Lower lobe of right lung (tissue), 2 donors: ENCODE results near the gene NDUFB10. TPM values are rescaled to one million over a fixed set of nuclear protein-coding genes. Genes with fewer than 3 reads are reported as not detected.
"Not testable (repeated sequence)": the region's sequence is repeated elsewhere in the genome, so short reads cannot be mapped to it uniquely, and the experiment has no call there.

Source experiments
- ATAC-seq, 2 donors: fragments of 200-7000 bp; cut with Tn5 transposase; one replicate each; pipeline ENCODE4 v1.9.1; 2020 to 2022; ENCODE audit warnings: mild to moderate bottlenecking in 2 of 2, moderate library complexity in 2 of 2
- DNase-seq: peaks from one replicate; pipeline ENCODE4 v3.0.0-alpha.2; 2020
- H3K27ac ChIP-seq: fragments of 200-600 bp; one replicate; pipeline ENCODE4 v1.8.0; 2022
- H3K27me3 ChIP-seq: fragments of 200-600 bp; one replicate; pipeline ENCODE4 v1.8.0; 2022; ENCODE audit warnings: low read depth
- H3K36me3 ChIP-seq: fragments of 200-600 bp; one replicate; pipeline ENCODE4 v1.8.0; 2022; ENCODE audit warnings: mild to moderate bottlenecking
- H3K4me1 ChIP-seq: fragments of 200-600 bp; one replicate; pipeline ENCODE4 v1.8.0; 2022
- H3K4me3 ChIP-seq: fragments of 200-600 bp; one replicate; pipeline ENCODE4 v1.8.0; 2022; ENCODE audit warnings: mild to moderate bottlenecking
- H3K9me3 ChIP-seq: fragments of 200-600 bp; one replicate; pipeline ENCODE4 v1.8.0; 2022
- intact Hi-C: fragments of 100-400 bp; cut with DNase I; formaldehyde crosslinking; loops from one replicate; pipeline ENCODE4 v1.11.0; 2022
- total RNA-seq: library from RNA; stranded (reverse); fragmentation: NEBNext Ultra II Directional; extraction: Animal tissue kit (Norgen Biotek cat#: 25700); gene quantifications from one replicate; pipeline ENCODE4 v1.2.1, GENCODE V29; 2021
- TF ChIP-seq, protein P1 (sequence below): fragments of 200-600 bp; IDR thresholded peaks from one replicate; pipeline ENCODE4 v1.8.0; 2022; ENCODE audit warnings: antibody characterized with exemption, mild to moderate bottlenecking
- donor health status: DM: no; HTN: yes; CAD: no; lungs with severe emphysema.

Gene NDUFB10
- total RNA-seq, 1 donor from 2014 or later = 85.8 TPM

DNA sequence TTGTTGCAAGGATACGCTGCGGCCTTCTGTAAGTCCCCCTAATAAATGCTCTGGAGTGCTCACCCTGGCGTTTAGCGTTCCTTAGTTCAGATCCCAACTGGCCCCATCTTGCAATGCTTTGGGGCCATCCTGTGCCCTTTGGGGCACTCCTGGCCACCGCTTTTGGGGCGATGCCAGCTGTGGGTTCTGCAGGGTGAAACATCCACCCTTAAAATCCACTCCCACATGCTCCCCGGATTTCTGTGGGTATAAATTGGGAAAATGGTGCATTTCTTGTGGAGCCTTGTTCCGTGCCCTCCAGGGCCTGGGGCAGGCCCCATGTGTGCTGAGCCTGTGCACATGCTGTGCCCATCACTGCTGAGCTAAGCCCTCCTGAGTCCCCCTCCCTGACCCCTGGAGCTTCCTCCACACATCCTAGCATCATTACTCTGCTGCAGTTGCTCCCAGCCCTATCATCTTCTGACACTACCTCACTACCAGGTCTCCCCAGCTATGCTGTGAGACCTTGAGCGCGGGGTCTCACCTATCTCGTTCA is 22.3 kb upstream of the NDUFB10 start:
- Histone ChIP-seq H3K4me3 (no peak overlapping the region), H3K36me3 (peaks cover 41% of the 10 kb centered on the region), H3K27me3 (peaks cover 8% of the 10 kb centered on the region), H3K4me1 (peaks cover 11% of the 10 kb centered on the region), H3K9me3 (no peaks in the 10 kb centered on the region), H3K27ac (no peak overlapping the region)
- ATAC-seq = no peak
- TF ChIP-seq, protein P1, sequence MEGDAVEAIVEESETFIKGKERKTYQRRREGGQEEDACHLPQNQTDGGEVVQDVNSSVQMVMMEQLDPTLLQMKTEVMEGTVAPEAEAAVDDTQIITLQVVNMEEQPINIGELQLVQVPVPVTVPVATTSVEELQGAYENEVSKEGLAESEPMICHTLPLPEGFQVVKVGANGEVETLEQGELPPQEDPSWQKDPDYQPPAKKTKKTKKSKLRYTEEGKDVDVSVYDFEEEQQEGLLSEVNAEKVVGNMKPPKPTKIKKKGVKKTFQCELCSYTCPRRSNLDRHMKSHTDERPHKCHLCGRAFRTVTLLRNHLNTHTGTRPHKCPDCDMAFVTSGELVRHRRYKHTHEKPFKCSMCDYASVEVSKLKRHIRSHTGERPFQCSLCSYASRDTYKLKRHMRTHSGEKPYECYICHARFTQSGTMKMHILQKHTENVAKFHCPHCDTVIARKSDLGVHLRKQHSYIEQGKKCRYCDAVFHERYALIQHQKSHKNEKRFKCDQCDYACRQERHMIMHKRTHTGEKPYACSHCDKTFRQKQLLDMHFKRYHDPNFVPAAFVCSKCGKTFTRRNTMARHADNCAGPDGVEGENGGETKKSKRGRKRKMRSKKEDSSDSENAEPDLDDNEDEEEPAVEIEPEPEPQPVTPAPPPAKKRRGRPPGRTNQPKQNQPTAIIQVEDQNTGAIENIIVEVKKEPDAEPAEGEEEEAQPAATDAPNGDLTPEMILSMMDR = no peak
- intact Hi-C loops = no loop called here
- no peak for DNase-seq

DNA sequence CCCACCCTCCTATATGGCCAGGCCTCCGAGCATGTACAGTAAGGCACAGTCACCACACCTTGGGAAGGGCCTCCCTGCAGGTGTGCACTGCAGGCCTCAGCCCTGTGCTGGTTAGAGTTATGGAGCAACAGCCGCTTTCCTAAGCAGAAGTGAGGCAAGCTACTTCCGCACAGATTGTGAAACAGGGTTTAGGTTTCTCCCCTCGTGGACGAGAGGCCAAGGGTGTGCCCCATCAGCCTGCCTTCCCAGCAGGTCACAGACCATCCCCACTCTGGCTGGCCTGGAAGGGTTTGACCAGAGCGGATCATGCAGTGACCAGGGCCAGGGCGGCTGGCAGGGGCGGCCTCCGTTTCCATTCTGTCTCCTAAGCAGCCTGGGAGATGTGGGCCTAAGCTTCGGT is 21.0 kb upstream of the NDUFB10 start:
- no peaks in the 10 kb centered on the region for H3K9me3 ChIP-seq
- no peak overlapping the region for H3K4me3 ChIP-seq
- DNase-seq (peak; percentile 73), ATAC-seq (no peak)
- peaks cover 17% of the 10 kb centered on the region for H3K4me1 ChIP-seq
- TF ChIP-seq, protein P1 = no peak
- H3K36me3 ChIP-seq = peaks cover 41% of the 10 kb centered on the region
- intact Hi-C loops = no loop called here
- peak overlapping the region; percentile 49 for H3K27ac ChIP-seq
- H3K27me3 ChIP-seq = no peaks in the 10 kb centered on the region

DNA sequence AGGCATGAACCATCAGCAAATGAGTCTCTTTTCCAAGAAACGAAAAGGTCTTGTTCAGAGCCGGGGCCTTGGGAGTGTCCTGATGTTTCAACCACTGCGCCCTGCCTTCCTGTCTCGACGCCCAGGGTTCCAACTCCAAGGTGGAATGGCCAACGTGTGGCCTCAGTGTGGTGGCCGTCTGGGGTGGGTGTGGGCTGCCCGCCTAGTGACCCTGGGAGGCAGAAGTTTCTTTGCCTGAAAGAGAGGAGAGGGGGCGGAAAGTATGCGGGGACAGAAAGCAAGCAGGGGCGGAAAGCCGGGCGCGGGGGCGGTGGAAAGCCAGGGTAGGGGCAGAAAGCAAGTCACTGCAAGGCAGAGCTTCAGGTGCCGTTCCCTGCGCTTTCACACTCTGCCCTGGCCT is 20.4 kb upstream of the NDUFB10 start:
- no peak for DNase-seq
- peak overlapping the region; percentile 49 for H3K27ac ChIP-seq
- no peaks in the 10 kb centered on the region for H3K9me3 ChIP-seq
- H3K36me3 ChIP-seq = peaks cover 41% of the 10 kb centered on the region
- no peak overlapping the region for H3K4me3 ChIP-seq
- intact Hi-C loops = no loop called here
- no peak for ATAC-seq
- TF ChIP-seq, protein P1 = no peak
- peaks cover 17% of the 10 kb centered on the region for H3K4me1 ChIP-seq
- no peaks in the 10 kb centered on the region for H3K27me3 ChIP-seq

DNA sequence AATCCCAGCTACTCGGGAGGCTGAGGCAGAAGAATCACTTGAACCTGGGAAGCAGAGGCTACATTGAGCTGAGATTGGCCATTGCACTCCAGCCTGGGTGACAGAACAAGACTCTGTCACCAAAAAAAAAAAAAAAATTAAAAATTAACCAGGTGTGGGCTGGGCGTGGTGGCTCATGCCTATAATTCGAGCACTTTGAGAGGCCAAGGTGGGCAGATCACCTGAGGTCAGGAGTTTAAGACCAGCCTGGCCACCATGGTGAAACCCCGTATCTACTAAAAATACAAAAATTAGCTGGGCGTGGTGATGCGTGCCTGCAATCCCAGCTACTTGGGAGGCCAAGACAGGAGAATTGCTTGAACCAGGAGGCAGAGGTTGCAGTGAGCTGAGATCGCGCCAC is 19.5 kb upstream of the NDUFB10 start:
- DNase-seq, intact Hi-C loops, H3K27ac ChIP-seq, ATAC-seq, H3K4me3 ChIP-seq, H3K9me3 ChIP-seq, H3K27me3 ChIP-seq: not testable (repeated sequence)
- peaks cover 17% of the 10 kb centered on the region for H3K4me1 ChIP-seq
- peaks cover 41% of the 10 kb centered on the region for H3K36me3 ChIP-seq

DNA sequence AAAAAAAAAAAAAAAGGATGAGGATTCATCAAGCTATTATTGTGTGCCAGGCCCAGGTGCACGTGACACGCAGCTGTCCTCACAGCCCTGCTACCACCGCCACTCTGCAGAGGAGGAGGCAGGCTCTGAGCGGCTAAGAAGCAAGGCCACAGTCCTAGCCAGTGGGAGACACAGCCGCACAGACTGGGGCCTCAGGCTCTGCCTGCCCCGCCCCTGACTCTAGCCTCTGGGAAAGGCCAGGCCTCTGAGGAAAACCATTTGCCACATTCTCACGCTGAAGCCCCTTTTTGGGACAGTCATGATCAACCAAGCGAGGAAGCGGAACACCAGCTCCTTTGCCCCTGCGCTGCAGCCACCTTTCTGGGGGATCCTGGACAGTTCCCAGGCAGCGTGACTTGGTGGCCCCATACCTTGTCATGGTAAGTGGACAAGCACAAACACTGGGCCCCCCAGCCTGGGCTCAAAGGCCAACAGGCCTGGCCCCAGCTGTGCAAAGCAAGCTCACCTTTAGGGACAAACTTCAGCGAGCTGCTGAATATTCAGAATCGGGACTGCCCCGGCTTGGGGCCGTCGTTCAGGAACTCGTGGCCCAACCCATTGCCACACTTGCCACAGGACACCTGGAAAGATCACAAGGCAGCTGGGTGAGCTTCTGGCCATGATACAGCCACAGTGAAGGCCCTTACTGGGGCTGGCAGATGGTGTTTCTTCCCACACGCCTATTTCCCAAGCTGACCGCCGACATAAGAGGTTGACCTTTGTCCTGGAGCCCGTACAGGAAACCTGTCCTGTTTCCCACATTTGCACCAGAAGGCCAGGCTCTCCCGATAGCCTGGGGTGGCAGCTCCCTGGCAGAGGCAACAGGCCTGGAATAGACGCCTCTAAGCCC is 18.8 kb upstream of the NDUFB10 start:
- intact Hi-C loops = no loop called here
- DNase-seq = no peak
- Histone ChIP-seq H3K27me3 (no peaks in the 10 kb centered on the region), H3K9me3 (no peaks in the 10 kb centered on the region), H3K36me3 (peaks cover 41% of the 10 kb centered on the region), H3K27ac (no peak overlapping the region), H3K4me3 (peak overlapping the region; percentile 71), H3K4me1 (peaks cover 17% of the 10 kb centered on the region)
- ATAC-seq = no peak
- TF ChIP-seq, protein P1 = no peak
